GM12878 (cell line): ENCODE data around the gene ZBED4. TPM values are rescaled to one million over a fixed set of nuclear protein-coding genes. Genes with fewer than 3 reads are reported as not detected.

Source experiments
- CBX3 ChIP-seq: fragments of 200-600 bp; sonication (generic); IDR thresholded peaks from 2 replicates; pipeline ENCODE4 v1.6.1; 2016; ENCODE audit warnings: low read depth, borderline replicate concordance
- CEBPZ ChIP-seq: fragments of 150-350 bp; IDR thresholded peaks from 2 replicates; pipeline ENCODE4 v1.6.1; 2016; ENCODE audit warnings: low read depth, low read length
- CUX1 ChIP-seq: IDR thresholded peaks from 2 replicates; pipeline ENCODE4 v1.6.1; 2012; ENCODE audit warnings: improper control_type of control experiment, low read depth, low read length; ENCODE audit not compliant: insufficient replicate concordance
- DPF2 ChIP-seq: fragments of 450-650 bp; IDR thresholded peaks from 2 replicates; pipeline ENCODE4 v1.6.1; 2017; ENCODE audit warnings: mild to moderate bottlenecking
- EP300 ChIP-seq, 2 experiments: fragments of 150-350 bp in 1 of 2; IDR thresholded peaks; 2 replicates each; pipeline ENCODE4 v1.6.1; 2011 to 2012; ENCODE audit warnings: low read depth in 2 of 2, low read length in 2 of 2, borderline replicate concordance in 1 of 2, improper control_type of control experiment in 1 of 2, inconsistent platforms in 1 of 2; ENCODE audit not compliant: control insufficient read depth in 1 of 2
- MYC ChIP-seq: IDR thresholded peaks from 2 replicates; pipeline ENCODE4 v1.6.1; 2011; ENCODE audit warnings: mild to moderate bottlenecking, low read length, moderate library complexity, inconsistent platforms; ENCODE audit not compliant: insufficient read depth, insufficient replicate concordance, insufficient read length, severe bottlenecking
- NR2F1 ChIP-seq: fragments of 450-650 bp; conservative IDR thresholded peaks from 2 replicates; pipeline ENCODE4 v1.6.1; 2017; ENCODE audit warnings: mild to moderate bottlenecking
- PKNOX1 ChIP-seq: fragments of 450-650 bp; IDR thresholded peaks from 2 replicates; pipeline ENCODE4 v1.6.1; 2016; ENCODE audit warnings: mild to moderate bottlenecking
- PML ChIP-seq: IDR thresholded peaks from 2 replicates; pipeline ENCODE4 v1.6.1; 2012; ENCODE audit warnings: low read length, inconsistent platforms
- POLR2A ChIP-seq: IDR thresholded peaks from 2 replicates; pipeline ENCODE4 v1.6.1; 2011; ENCODE audit warnings: low read depth, mild to moderate bottlenecking, low read length
- SMC3 ChIP-seq: IDR thresholded peaks from 2 replicates; pipeline ENCODE4 v1.6.1; 2011; ENCODE audit warnings: low read length, improper control_type of control experiment, borderline replicate concordance
- SREBF1 ChIP-seq: IDR thresholded peaks from 2 replicates; pipeline ENCODE4 v1.6.1; 2012; ENCODE audit warnings: mild to moderate bottlenecking, low read length
- TAF1 ChIP-seq: IDR thresholded peaks from 2 replicates; pipeline ENCODE4 v1.6.1; 2011; ENCODE audit warnings: mild to moderate bottlenecking, low read depth, low read length, borderline replicate concordance
- TARDBP ChIP-seq: IDR thresholded peaks from 2 replicates; pipeline ENCODE4 v1.6.1; 2016; ENCODE audit warnings: borderline replicate concordance
- ZSCAN29 ChIP-seq: fragments of 450-650 bp; IDR thresholded peaks from 2 replicates; pipeline ENCODE4 v1.6.1; 2017; ENCODE audit warnings: mild to moderate bottlenecking, moderate library complexity
- polyA plus RNA-seq, 11 experiments: library from polyadenylated mRNA; depleted of rRNA in 4 of 11; unstranded in 6 of 11; stranded (reverse) in 5 of 11; fragments of >200 nt; fragmentation: Nextera tagmentation in 4 of 11; fragmentation: Illumina TruSeq in 1 of 11; extraction: Ambion mirVana in 4 of 11; extraction: Trizol in 1 of 11; gene quantifications; 1 replicate in 1 of 11; 2 replicates in 10 of 11; pipeline versions ENCODE4 v1.2.1 to v1.2.3, GENCODE V29; 2011 to 2016; ENCODE audit warnings: inconsistent platforms in 2 of 11, missing spikeins in 2 of 11, low read depth in 1 of 11
- total RNA-seq, 4 experiments: library from RNA; depleted of rRNA in 3 of 4; stranded (reverse); fragments of >200 nt in 3 of 4; fragmentation: Illumina TruSeq in 1 of 4; extraction: Trizol in 1 of 4; gene quantifications; 2 replicates each; pipeline versions ENCODE4 v1.2.1 to v1.2.3, GENCODE V29; 2013 to 2021

The ZBED4 gene
- total and polyA plus RNA-seq, 10 of the 15 experiments (the other 5 are each of a cell fraction or from before 2014, with no cell fraction given), result 2.3 to 21.6 (median 12.8) TPM

- TF ChIP-seq TARDBP (no peak; the same call in 1 of the 2 replicates), PKNOX1 (no peak), CUX1 (no peak), POLR2A (peak; percentile 68), NR2F1 (peak; percentile 99), DPF2 (peak; percentile 85), CBX3 (no peak), TAF1 (peak; percentile 22; the same call in 1 of the 2 replicates), EP300 (IDR thresholded peaks at IDR 0.05; ENCODE audit: borderline replicate concordance in 1 of 2, control insufficient read depth in 1 of 2, low read depth in 2 of 2, low read length in 2 of 2) (peak in 1 of 2 experiments; percentile 77; a peak in 2 of 4 replicates), SREBF1 (no peak), PML (no peak), ZSCAN29 (0 out of 2 replicates have a peak, but pooled peaks have one; percentile 56), SMC3 (no peak; the same call in 1 of the 2 replicates), CEBPZ (no peak), MYC (no peak)
These were observed 82.7 kb downstream of the ZBED4 start (continued) for GRCh38 chr22:49936018-49936972.
